Measurements from ENCODE around the gene MVK.

- no peak for TF ChIP-seq CTCF (IDR thresholded peaks at IDR 0.05)
- no peak for TF ChIP-seq POLR2A (IDR thresholded peaks at IDR 0.05)
Observed at GRCh38 chr12:109544955-109545531, 28.6 kb upstream of the MVK start.

Measured in right lobe of liver (tissue), 4 donors.